Chondrocyte (in vitro differentiated cells): ENCODE measurements around the gene MDFI. TPM values are rescaled to one million over a fixed set of nuclear protein-coding genes. Genes with fewer than 3 reads are reported as not detected.

Source experiments
- DNase-seq: peaks from one replicate; pipeline ENCODE4 v3.0.0; 2021; ENCODE audit warnings: mixed read lengths, low spot score
- H3K27ac Mint-ChIP-seq: one replicate; pipeline ENCODE4 v1.8.0; 2021; ENCODE audit warnings: mild to moderate bottlenecking, moderate library complexity, mixed read lengths; ENCODE audit not compliant: unreplicated experiment
- H3K27me3 Mint-ChIP-seq: 2 replicates; pipeline ENCODE4 v1.8.0; 2021; ENCODE audit warnings: low read depth, mixed read lengths
- H3K36me3 Mint-ChIP-seq: 2 replicates; pipeline ENCODE4 v1.8.0; 2021; ENCODE audit warnings: low read depth, mixed read lengths
- H3K4me1 Mint-ChIP-seq: 2 replicates; pipeline ENCODE4 v1.8.0; 2021; ENCODE audit warnings: low read depth, mild to moderate bottlenecking, mixed read lengths
- H3K4me3 Mint-ChIP-seq: one replicate; pipeline ENCODE4 v1.8.0; 2021; ENCODE audit warnings: mild to moderate bottlenecking, moderate library complexity, mixed read lengths; ENCODE audit not compliant: unreplicated experiment
- H3K9me3 Mint-ChIP-seq: 2 replicates; pipeline ENCODE4 v1.8.0; 2021; ENCODE audit warnings: low read depth, mixed read lengths
- total RNA-seq: library from RNA; stranded (reverse); gene quantifications from 3 replicates; pipeline ENCODE4 v1.2.1, GENCODE V29; 2021
- TF ChIP-seq, protein P1 (sequence below): fragments of 200-600 bp; sonication (generic); IDR thresholded peaks from 2 replicates; pipeline ENCODE4 v1.5.0; 2021; ENCODE audit warnings: antibody characterized with exemption, mild to moderate bottlenecking, moderate library complexity

The MDFI gene
- total RNA-seq, 1 donor from 2014 or later = 31.8 TPM

DNA sequence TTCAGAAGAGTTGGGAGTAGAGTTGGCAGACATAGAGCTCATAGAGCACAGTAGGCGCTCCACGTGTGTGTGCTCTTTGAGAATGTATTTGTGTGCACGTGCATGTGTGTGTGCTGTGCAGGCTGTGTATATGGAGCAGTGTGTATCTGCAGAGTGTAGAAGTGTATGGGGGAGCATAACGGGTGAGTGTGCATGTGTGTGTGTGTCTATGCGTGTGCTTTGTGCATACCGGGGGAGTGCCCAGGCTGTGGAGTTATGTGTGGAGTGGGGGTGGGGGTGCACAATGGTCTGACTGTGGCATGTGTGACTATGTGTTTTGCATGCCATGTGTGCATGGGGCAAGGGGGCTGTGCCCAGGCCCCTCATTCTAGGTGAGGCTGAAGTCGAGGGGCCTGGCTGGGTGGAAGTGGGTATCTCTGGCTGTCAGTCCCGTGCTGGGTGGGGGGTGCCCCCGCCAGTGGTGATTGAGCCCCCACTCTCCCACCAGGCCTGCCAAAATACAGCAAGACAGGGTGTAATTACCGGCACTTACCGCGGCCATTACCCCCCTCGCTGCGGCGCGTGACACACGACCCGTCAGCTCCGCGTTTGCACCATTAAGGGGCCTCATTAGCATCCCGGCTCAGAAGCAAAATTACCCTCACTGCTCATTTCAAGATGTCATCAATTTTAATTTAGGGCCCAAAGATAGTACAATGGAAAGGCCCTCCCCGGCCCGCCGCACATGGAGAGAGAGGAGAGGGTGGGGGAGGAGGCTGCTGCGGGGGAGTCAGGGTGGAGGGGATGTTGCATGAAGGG, 39.1 kb downstream of the MDFI start:
- Mint-ChIP-seq H3K27ac (no peak overlapping the region), H3K9me3 (no peaks in the 10 kb centered on the region), H3K4me1 (peaks cover 5% of the 10 kb centered on the region), H3K4me3 (no peak overlapping the region), H3K27me3 (peaks cover 2% of the 10 kb centered on the region), H3K36me3 (no peaks in the 10 kb centered on the region)
- TF ChIP-seq, protein P1, sequence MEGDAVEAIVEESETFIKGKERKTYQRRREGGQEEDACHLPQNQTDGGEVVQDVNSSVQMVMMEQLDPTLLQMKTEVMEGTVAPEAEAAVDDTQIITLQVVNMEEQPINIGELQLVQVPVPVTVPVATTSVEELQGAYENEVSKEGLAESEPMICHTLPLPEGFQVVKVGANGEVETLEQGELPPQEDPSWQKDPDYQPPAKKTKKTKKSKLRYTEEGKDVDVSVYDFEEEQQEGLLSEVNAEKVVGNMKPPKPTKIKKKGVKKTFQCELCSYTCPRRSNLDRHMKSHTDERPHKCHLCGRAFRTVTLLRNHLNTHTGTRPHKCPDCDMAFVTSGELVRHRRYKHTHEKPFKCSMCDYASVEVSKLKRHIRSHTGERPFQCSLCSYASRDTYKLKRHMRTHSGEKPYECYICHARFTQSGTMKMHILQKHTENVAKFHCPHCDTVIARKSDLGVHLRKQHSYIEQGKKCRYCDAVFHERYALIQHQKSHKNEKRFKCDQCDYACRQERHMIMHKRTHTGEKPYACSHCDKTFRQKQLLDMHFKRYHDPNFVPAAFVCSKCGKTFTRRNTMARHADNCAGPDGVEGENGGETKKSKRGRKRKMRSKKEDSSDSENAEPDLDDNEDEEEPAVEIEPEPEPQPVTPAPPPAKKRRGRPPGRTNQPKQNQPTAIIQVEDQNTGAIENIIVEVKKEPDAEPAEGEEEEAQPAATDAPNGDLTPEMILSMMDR = no peak
- DNase-seq = peak; percentile 59

GRCh38 chr6:41678511-41679084, 40.3 kb downstream of the MDFI start:
- H3K27ac Mint-ChIP-seq = no peak overlapping the region
- H3K9me3 Mint-ChIP-seq = no peaks in the 10 kb centered on the region
- peaks cover 2% of the 10 kb centered on the region for H3K27me3 Mint-ChIP-seq
- H3K36me3 Mint-ChIP-seq = no peaks in the 10 kb centered on the region
- DNase-seq = peak; percentile 68
- peaks cover 12% of the 10 kb centered on the region for H3K4me1 Mint-ChIP-seq
- TF ChIP-seq, protein P1 = no peak
- H3K4me3 Mint-ChIP-seq = no peak overlapping the region

GRCh38 chr6:41679696-41680095, 41.4 kb downstream of the MDFI start:
- no peak overlapping the region for H3K27ac Mint-ChIP-seq
- DNase-seq = peak; percentile 81
- H3K9me3 Mint-ChIP-seq = no peaks in the 10 kb centered on the region

DNA sequence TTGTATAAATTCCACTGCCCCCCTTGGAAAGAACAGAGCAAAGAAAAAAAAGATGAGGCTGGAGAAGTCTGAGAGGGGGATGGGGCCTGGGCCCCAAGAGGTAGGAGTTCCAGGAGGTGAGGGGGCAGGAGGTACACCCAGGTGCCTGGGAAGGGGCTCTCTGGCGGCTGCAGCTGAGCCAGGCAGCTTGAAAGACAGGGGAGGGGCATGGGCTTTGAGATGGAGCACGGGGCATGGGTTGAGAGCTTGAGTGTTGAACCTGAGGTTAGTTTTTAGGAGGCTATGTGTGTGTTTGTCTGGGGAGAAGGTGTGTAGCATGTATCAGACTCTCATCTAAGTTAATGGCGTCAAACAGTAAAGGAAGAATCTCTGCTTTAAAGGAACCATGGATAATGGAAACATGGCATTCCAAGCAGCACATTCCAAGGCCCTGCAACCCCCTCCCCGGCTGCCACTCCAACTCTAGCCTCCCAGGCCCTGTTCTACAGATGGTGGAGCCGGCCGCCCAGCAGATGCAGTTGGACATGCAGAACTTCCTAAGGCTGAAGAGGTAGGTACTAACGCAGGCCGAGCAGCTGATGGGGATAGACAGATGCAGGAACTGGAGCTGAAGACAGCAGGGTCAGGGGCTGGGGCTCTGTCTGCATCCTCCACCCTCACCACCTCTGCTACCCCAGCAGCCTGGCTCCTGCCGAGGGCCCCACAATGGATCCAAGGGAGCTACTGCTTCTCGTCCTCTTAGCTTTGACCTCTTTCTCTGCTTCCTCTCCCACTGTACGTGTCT, 42.1 kb downstream of the MDFI start:
- peak; percentile 84 for DNase-seq
- Mint-ChIP-seq H3K9me3 (no peaks in the 10 kb centered on the region), H3K4me3 (no peak overlapping the region), H3K27ac (no peak overlapping the region), H3K36me3 (no peaks in the 10 kb centered on the region), H3K27me3 (peaks cover 2% of the 10 kb centered on the region), H3K4me1 (peaks cover 15% of the 10 kb centered on the region)
- TF ChIP-seq, protein P1 = no peak

More at GRCh38 chr6:41679696-41680095, 41.4 kb downstream of the MDFI start:
- peaks cover 15% of the 10 kb centered on the region for H3K4me1 Mint-ChIP-seq
- H3K4me3 Mint-ChIP-seq = no peak overlapping the region
- TF ChIP-seq, protein P1 = no peak
- peaks cover 2% of the 10 kb centered on the region for H3K27me3 Mint-ChIP-seq
- H3K36me3 Mint-ChIP-seq = no peaks in the 10 kb centered on the region

DNA sequence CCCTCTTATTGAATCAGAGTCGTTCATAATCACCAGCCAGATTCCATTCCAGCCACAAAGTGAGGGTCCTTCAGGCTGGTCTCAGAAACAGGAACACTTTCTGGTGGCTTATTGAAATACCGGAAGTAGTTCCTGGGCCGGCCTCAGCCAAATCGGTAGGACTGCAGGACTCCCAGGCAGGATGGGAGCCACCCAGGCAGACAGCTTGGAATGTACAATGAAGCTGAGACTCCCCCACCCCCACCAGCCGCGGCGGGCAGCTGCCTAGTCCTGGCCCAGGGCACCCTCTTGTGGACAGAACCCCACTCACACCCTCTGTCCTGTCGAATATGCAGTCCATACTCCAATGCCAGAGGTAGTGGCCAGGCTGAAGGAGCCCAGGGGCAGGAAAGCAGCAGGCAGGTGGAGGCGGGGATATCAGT, 43.8 kb downstream of the MDFI start:
- Mint-ChIP-seq H3K36me3 (no peaks in the 10 kb centered on the region), H3K27ac (peak overlapping the region; percentile 68), H3K4me1 (peaks cover 15% of the 10 kb centered on the region), H3K27me3 (peaks cover 1% of the 10 kb centered on the region), H3K9me3 (no peaks in the 10 kb centered on the region), H3K4me3 (no peak overlapping the region)
- TF ChIP-seq, protein P1 = peak; percentile 94
- peak; percentile 95 for DNase-seq
